Activated CD8-positive, alpha-beta T cell treated with anti-CD3 and anti-CD28 coated beads, Interleukin-2, amount 10 ng/mL, durations not matched to agents 7 days and 5 days (primary cell): ENCODE measurements around the gene PRCD. TPM values are rescaled to one million over a fixed set of nuclear protein-coding genes. Genes with fewer than 3 reads are reported as not detected.

Experiments
- ATAC-seq: fragments of 150-1000 bp; cut with Tn5 transposase; one replicate; pipeline ENCODE4 v1.10.0; 2021; ENCODE audit warnings: moderate library complexity
- CTCF ChIA-PET: fragments of 350-600 bp; sonication (Branson Sonifier 250); formaldehyde crosslinking; loops from one replicate; lab custom pipeline; 2021; ENCODE audit warnings: antibody characterized with exemption; lab: Charles Lee
- POLR2A ChIA-PET: fragments of 350-600 bp; sonication (Branson Sonifier 250); formaldehyde crosslinking; loops from one replicate; lab custom pipeline; 2021; ENCODE audit warnings: antibody characterized with exemption; lab: Charles Lee
- DNase-seq: peaks from one replicate; pipeline ENCODE4 v3.0.0-alpha.2; 2020
- H3K27ac Mint-ChIP-seq: one replicate; pipeline ENCODE4 v1.8.0; 2021; ENCODE audit warnings: mild to moderate bottlenecking, mixed read lengths
- H3K27me3 Mint-ChIP-seq: one replicate; pipeline ENCODE4 v1.8.0; 2021; ENCODE audit warnings: low read depth, mixed read lengths
- H3K36me3 Mint-ChIP-seq: one replicate; pipeline ENCODE4 v1.8.0; 2021; ENCODE audit warnings: low read depth, mixed read lengths
- H3K4me1 Mint-ChIP-seq: one replicate; pipeline ENCODE4 v1.8.0; 2021; ENCODE audit warnings: low read depth, mixed read lengths
- H3K4me3 Mint-ChIP-seq: one replicate; pipeline ENCODE4 v1.8.0; 2021; ENCODE audit warnings: mild to moderate bottlenecking, mixed read lengths
- H3K9me3 Mint-ChIP-seq: one replicate; pipeline ENCODE4 v1.8.0; 2022; ENCODE audit warnings: mixed read lengths; ENCODE audit not compliant: insufficient read depth
- total RNA-seq, 2 experiments: library from RNA; stranded (reverse); gene quantifications; one replicate each; pipeline ENCODE4 v1.2.3, GENCODE V29; 2021

The PRCD gene
- total RNA-seq, 2 experiments from 2014 or later = not detected

GRCh38 chr17:76579281-76579680, 39.4 kb downstream of the PRCD start:
- DNase-seq = no peak
- no peaks in the 10 kb centered on the region for H3K36me3 Mint-ChIP-seq
- ChIA-PET POLR2A (no interaction called here), CTCF (interaction anchor here (1.1 to 1.5 kb wide), 4 partner anchors 8 to 120 kb away, joined by 3 to 11 read pairs (median 4); no protein-coding TSS in a partner anchor)
- H3K4me3 Mint-ChIP-seq = no peak overlapping the region
- H3K27ac Mint-ChIP-seq = no peak overlapping the region
- H3K4me1 Mint-ChIP-seq = peaks cover 6% of the 10 kb centered on the region
- H3K27me3 Mint-ChIP-seq = peaks cover 11% of the 10 kb centered on the region
- no peak for ATAC-seq
- H3K9me3 Mint-ChIP-seq = no peaks in the 10 kb centered on the region

- peaks cover 13% of the 10 kb centered on the region for H3K4me1 Mint-ChIP-seq
- no peaks in the 10 kb centered on the region for H3K36me3 Mint-ChIP-seq
- ChIA-PET CTCF (interaction anchor here (0.8 kb wide), 1 partner anchor 100 kb away, joined by 3 read pairs; no protein-coding TSS in a partner anchor), POLR2A (no interaction called here)
- DNase-seq = no peak
- H3K4me3 Mint-ChIP-seq = no peak overlapping the region
- ATAC-seq = no peak
- no peaks in the 10 kb centered on the region for H3K9me3 Mint-ChIP-seq
- H3K27ac Mint-ChIP-seq = no peak overlapping the region
- H3K27me3 Mint-ChIP-seq = peaks cover 27% of the 10 kb centered on the region
Measured at GRCh38 chr17:76581515-76581914, 41.7 kb downstream of the PRCD start.

GRCh38 chr17:76582660-76583059, 42.8 kb downstream of the PRCD start:
- Mint-ChIP-seq H3K9me3 (no peaks in the 10 kb centered on the region), H3K36me3 (no peaks in the 10 kb centered on the region), H3K27me3 (peaks cover 37% of the 10 kb centered on the region), H3K27ac (no peak overlapping the region), H3K4me1 (peaks cover 16% of the 10 kb centered on the region), H3K4me3 (no peak overlapping the region)
- POLR2A ChIA-PET = no interaction called here
- CTCF ChIA-PET = no interaction called here
- no peak for ATAC-seq
- no peak for DNase-seq

- ATAC-seq (no peak), DNase-seq (no peak)
- no peaks in the 10 kb centered on the region for H3K36me3 Mint-ChIP-seq
- H3K4me3 Mint-ChIP-seq = peak overlapping the region; percentile 56
- ChIA-PET POLR2A (interaction anchor here (0.6 kb wide), 1 partner anchor 11 kb away, joined by 3 read pairs; no protein-coding TSS in a partner anchor), CTCF (interaction anchor here (0.9 to 3.4 kb wide), 4 partner anchors 26 to 130 kb away, joined by 3 to 25 read pairs (median 6); no protein-coding TSS in a partner anchor)
- H3K4me1 Mint-ChIP-seq = peaks cover 12% of the 10 kb centered on the region
- H3K27me3 Mint-ChIP-seq = peaks cover 52% of the 10 kb centered on the region
- no peak overlapping the region for H3K27ac Mint-ChIP-seq
- H3K9me3 Mint-ChIP-seq = no peaks in the 10 kb centered on the region
Measured at GRCh38 chr17:76584427-76585032, 44.7 kb downstream of the PRCD start.

GRCh38 chr17:76585033-76585648, 45.3 kb downstream of the PRCD start:
- ATAC-seq (peak; percentile 45), DNase-seq (no peak)
- Mint-ChIP-seq H3K4me1 (peaks cover 10% of the 10 kb centered on the region), H3K4me3 (peak overlapping the region; percentile 56), H3K27ac (no peak overlapping the region), H3K27me3 (peaks cover 57% of the 10 kb centered on the region), H3K9me3 (no peaks in the 10 kb centered on the region), H3K36me3 (no peaks in the 10 kb centered on the region)
- ChIA-PET POLR2A (interaction anchor here (0.6 kb wide), 1 partner anchor 10 kb away, joined by 3 read pairs; no protein-coding TSS in a partner anchor), CTCF (interaction anchor here (0.9 to 3.4 kb wide), 7 partner anchors 27 to 129 kb away, joined by 3 to 25 read pairs (median 7); no protein-coding TSS in a partner anchor)

- POLR2A ChIA-PET = interaction anchor here (0.6 kb wide), 3 partner anchors 14 to 134 kb away, joined by 3 to 4 read pairs (median 3); no protein-coding TSS in a partner anchor
Measured at GRCh38 chr17:76585649-76586593, 46.1 kb downstream of the PRCD start, which contains the start of gene ST6GALNAC2. TSS of gene ST6GALNAC2 (minus strand) at chr17:76585860. CDS start at chr17:76585808, 52 bp downstream.

GRCh38 chr17:76586741-76587487, 47.1 kb downstream of the PRCD start:
- no peak overlapping the region for H3K4me3 Mint-ChIP-seq
- ChIA-PET POLR2A (interaction anchor here (0.6 kb wide), 1 partner anchor 13 kb away, joined by 3 read pairs; no protein-coding TSS in a partner anchor), CTCF (interaction anchor here (0.9 to 3.4 kb wide), 6 partner anchors 29 to 178 kb away, joined by 3 to 25 read pairs (median 6); no protein-coding TSS in a partner anchor)
- no peaks in the 10 kb centered on the region for H3K9me3 Mint-ChIP-seq
- ATAC-seq (no peak), DNase-seq (no peak)
- H3K27ac Mint-ChIP-seq = no peak overlapping the region
- peaks cover 57% of the 10 kb centered on the region for H3K27me3 Mint-ChIP-seq
- H3K36me3 Mint-ChIP-seq = no peaks in the 10 kb centered on the region
- peaks cover 10% of the 10 kb centered on the region for H3K4me1 Mint-ChIP-seq

More at GRCh38 chr17:76585649-76586593, 46.1 kb downstream of the PRCD start, which contains the start of gene ST6GALNAC2:
- ATAC-seq = peak; percentile 72
- peaks cover 10% of the 10 kb centered on the region for H3K4me1 Mint-ChIP-seq
- H3K27ac Mint-ChIP-seq = no peak within 1 kb of the TSS
- H3K36me3 Mint-ChIP-seq = no peaks in the 10 kb centered on the region
- H3K4me3 Mint-ChIP-seq = peak within 1 kb of the TSS; percentile 56
- DNase-seq = peak; percentile 32
- peaks cover 57% of the 10 kb centered on the region for H3K27me3 Mint-ChIP-seq
- CTCF ChIA-PET = interaction anchor here (0.9 to 3.4 kb wide), 7 partner anchors 28 to 177 kb away, joined by 3 to 25 read pairs (median 5); no protein-coding TSS in a partner anchor
- no peaks in the 10 kb centered on the region for H3K9me3 Mint-ChIP-seq

GRCh38 chr17:76588182-76588581, 48.3 kb downstream of the PRCD start:
- H3K27ac Mint-ChIP-seq = no peak overlapping the region
- ATAC-seq (no peak), DNase-seq (no peak)
- H3K4me1 Mint-ChIP-seq = peaks cover 10% of the 10 kb centered on the region
- peaks cover 53% of the 10 kb centered on the region for H3K27me3 Mint-ChIP-seq
- POLR2A ChIA-PET = interaction anchor here (1.2 kb wide), 1 partner anchor 30 kb away, joined by 3 read pairs; no protein-coding TSS in a partner anchor
- CTCF ChIA-PET = interaction anchor here (0.9 to 1.5 kb wide), 4 partner anchors 8 to 94 kb away, joined by 3 to 8 read pairs (median 4); no protein-coding TSS in a partner anchor
- no peaks in the 10 kb centered on the region for H3K36me3 Mint-ChIP-seq
- H3K4me3 Mint-ChIP-seq = no peak overlapping the region
- no peaks in the 10 kb centered on the region for H3K9me3 Mint-ChIP-seq

- DNase-seq (no peak), ATAC-seq (no peak)
- CTCF ChIA-PET = interaction anchor here (0.9 to 1.8 kb wide), 4 partner anchors 31 to 65 kb away, joined by 3 to 15 read pairs (median 4); no protein-coding TSS in a partner anchor
- Mint-ChIP-seq H3K27me3 (peaks cover 28% of the 10 kb centered on the region), H3K4me1 (no peaks in the 10 kb centered on the region), H3K4me3 (no peak overlapping the region), H3K36me3 (no peaks in the 10 kb centered on the region), H3K27ac (no peak overlapping the region), H3K9me3 (no peaks in the 10 kb centered on the region)
- POLR2A ChIA-PET = no interaction called here
Measured at GRCh38 chr17:76593384-76593826, 53.6 kb downstream of the PRCD start.

- Mint-ChIP-seq H3K9me3 (no peaks in the 10 kb centered on the region), H3K27me3 (peaks cover 24% of the 10 kb centered on the region)
- no peak for ATAC-seq
Measured at GRCh38 chr17:76593959-76594358, 54.1 kb downstream of the PRCD start.

More at GRCh38 chr17:76593959-76594358, 54.1 kb downstream of the PRCD start:
- Mint-ChIP-seq H3K27ac (no peak overlapping the region), H3K4me3 (no peak overlapping the region), H3K36me3 (no peaks in the 10 kb centered on the region), H3K4me1 (no peaks in the 10 kb centered on the region)
- DNase-seq = no peak
- CTCF ChIA-PET = interaction anchor here (0.9 to 1.8 kb wide), 5 partner anchors 30 to 88 kb away, joined by 3 to 15 read pairs (median 3); no protein-coding TSS in a partner anchor
- POLR2A ChIA-PET = no interaction called here
